Stimulated activated memory B cell treated with anti-CD40 and anti-IgM and Interleukin-4, amounts not matched to agents 10 μg/mL and 1 μg/mL and 100 μg/mL, for 72 hours (primary cell): Measurements from ENCODE around the gene EIF5.

ENCODE experiments used
- ATAC-seq: fragments of 150-1000 bp; cut with Tn5 transposase; 2 replicates; pipeline ENCODE4 v1.10.0; 2021
- H3K27ac Mint-ChIP-seq: one replicate; pipeline ENCODE4 v1.8.0; 2022; ENCODE audit warnings: mild to moderate bottlenecking, mixed read lengths
- H3K27me3 Mint-ChIP-seq: one replicate; pipeline ENCODE4 v1.8.0; 2022; ENCODE audit warnings: mixed read lengths
- H3K36me3 Mint-ChIP-seq: one replicate; pipeline ENCODE4 v1.8.0; 2022; ENCODE audit warnings: mixed read lengths
- H3K4me1 Mint-ChIP-seq: one replicate; pipeline ENCODE4 v1.8.0; 2022; ENCODE audit warnings: mixed read lengths
- H3K4me3 Mint-ChIP-seq: one replicate; pipeline ENCODE4 v1.8.0; 2022; ENCODE audit warnings: mild to moderate bottlenecking, moderate library complexity, mixed read lengths
- H3K9me3 Mint-ChIP-seq: one replicate; pipeline ENCODE4 v1.8.0; 2022; ENCODE audit warnings: mixed read lengths

Gene EIF5

DNA sequence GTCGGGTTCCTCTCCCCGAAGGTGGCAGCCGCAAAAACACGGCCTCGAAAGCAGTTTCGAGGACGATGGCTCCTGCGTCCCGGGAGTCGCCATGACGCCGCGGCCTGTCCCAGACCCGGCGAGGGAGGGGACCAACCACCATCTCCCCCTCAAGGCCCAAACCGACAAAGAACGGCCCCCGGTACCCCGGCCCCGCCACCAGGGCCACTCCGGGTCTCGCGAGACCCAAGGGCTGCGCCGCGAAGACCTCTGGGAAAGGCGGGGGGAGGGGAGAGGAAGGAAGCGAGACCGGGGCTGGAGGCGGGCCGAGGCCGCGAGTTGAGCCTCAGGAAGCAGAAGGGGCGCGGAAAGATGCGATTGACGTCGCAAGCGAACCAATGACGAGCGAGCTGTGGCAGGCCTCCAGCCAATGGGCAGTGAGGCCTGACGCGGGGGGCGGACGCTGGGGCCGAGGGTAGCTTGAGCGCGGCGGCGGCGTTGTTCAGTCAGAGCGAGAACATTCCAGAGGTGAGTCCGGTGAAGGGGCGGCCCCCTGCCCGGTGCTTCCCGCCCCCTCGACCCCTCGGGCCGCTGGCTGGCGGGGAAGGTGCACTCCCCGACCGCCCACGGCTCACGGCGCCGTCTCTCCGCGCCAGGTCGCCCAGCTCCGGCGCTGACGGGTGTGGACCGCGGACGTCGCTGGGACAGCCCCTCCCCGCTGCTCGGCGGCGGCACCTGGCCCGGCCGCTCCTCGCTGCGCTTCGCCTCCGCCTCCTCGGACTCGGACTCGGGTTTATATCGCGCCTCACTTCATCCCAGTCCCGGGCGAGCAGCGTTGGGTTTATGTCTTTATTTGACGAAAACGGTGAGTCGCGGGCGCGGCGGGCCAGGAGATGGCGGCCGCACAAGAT, at the start of gene EIF5:
Gene EIF5 (plus strand): TSS at position 484 of the 890 bp plus-strand sequence. CDS start 1,624 bp downstream, outside the sequence.
- Mint-ChIP-seq H3K4me3 (peak within 1 kb of the TSS; percentile 81), H3K27me3 (no peaks in the 10 kb centered on the region), H3K9me3 (no peaks in the 10 kb centered on the region), H3K27ac (peak within 1 kb of the TSS; percentile 83), H3K36me3 (peaks cover 39% of the 10 kb centered on the region), H3K4me1 (peaks cover 35% of the 10 kb centered on the region)
- ATAC-seq, result peak; percentile 96

DNA sequence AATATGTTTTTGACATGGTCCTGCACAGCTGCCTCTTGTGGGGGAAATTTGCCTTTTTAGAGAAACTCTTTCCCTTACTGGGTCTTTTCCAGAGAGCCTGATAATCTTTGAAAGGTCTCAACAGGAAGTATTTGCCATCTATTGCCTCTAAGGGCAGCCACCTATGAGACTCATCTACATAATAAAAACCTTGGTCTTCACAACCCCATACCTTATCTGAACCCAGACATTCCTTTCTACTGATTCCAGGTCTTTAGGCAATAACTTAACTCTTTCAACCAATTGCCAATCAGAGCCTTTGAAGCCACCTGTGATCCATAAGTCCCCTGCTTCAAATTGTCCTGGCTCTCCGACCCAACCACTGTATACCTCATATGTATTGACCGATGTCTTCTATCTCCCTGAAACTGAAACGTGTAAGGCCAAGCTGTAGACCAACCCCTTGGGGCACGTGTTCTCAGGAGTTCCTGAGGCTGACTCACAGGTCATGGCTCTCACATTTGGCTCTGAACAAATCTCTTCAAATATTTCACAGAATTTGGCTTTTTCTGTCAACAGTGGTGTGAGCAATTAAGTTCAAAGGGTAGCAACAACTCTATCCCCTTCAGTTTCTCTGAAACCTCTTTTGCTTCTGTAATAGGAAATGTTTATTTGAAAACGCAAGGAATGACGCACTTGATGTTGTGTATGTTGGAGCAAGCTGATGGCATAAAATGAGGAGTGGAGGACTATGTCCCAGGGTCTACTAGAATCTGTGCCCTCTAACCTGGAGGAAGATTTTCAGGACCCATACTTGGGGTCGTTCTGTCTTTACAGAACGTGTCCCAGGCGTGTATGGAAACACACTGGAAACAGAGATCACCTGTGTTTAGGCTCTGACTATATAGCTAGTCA, 49.2 kb upstream of the EIF5 start:
- no peak for ATAC-seq
- Mint-ChIP-seq H3K9me3 (no peaks in the 10 kb centered on the region), H3K27me3 (peaks cover 93% of the 10 kb centered on the region), H3K4me3 (no peak overlapping the region), H3K4me1 (peaks cover 7% of the 10 kb centered on the region), H3K36me3 (no peaks in the 10 kb centered on the region), H3K27ac (no peak overlapping the region)

DNA sequence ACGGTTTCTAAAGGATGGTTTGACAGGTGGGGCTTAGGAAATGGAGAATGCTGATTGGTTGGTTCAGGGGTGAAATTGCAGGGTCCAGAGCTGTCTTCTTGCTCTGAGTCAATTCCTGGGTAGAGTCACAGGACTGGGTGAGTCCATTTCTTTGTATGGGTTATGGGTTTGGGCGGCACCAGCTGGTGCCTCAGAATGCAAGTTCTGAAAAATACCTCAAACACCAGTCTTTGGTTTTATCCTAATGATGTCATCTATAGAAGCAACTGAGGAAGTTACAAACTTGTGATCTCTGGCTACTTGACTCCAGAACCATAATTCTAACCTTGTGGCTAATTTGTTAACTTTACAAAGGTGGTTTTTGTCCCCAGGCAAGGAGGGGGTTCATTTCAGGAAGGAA, 47.6 kb upstream of the EIF5 start:
- Mint-ChIP-seq H3K27ac (no peak overlapping the region), H3K4me1 (no peaks in the 10 kb centered on the region), H3K27me3 (peaks cover 77% of the 10 kb centered on the region), H3K9me3 (no peaks in the 10 kb centered on the region), H3K4me3 (no peak overlapping the region), H3K36me3 (no peaks in the 10 kb centered on the region)
- ATAC-seq, result no peak

DNA sequence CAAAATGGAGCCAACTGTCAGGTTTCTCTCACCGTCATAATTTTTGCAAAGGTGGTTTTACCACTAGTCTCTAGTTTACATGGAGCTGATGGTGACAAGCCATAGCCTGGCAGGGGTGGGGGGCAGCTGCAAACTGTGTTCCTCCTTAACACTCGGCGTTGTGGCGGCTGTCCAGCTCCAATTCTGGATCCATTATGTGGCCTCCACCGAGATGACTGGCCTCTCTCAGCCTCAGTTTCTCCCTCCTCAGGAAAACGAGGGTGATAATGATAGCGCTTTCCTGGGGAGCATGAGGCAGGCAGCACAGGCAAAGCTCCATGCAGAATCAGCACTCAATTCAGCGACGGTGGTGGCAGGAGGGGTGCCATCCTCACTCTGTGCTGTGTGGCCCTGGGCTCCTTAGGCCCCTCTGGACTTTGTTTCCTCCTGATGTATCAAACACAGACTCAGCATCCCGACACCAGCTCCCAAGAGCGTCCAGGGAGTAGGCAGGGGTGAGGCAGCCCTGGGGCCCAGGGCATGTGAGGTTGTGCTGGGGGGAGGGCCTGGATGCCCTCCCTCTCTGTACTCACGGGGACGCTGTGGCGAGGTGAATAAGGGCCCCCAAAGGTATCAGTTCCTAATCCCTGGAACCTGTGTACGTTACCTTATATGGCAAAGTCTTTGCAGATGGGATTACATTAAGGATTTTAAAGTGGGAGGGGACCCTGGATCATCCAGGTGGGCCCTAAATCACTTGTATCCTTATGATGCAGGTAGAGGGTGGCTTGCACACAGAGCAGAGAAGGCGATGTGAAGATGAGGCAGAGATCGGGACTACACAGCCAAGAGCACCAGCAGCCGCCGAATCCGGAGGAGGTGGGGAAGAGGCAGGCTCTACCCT, 46.8 kb upstream of the EIF5 start:
- no peaks in the 10 kb centered on the region for H3K4me1 Mint-ChIP-seq
- H3K4me3 Mint-ChIP-seq, result no peak overlapping the region
- no peaks in the 10 kb centered on the region for H3K9me3 Mint-ChIP-seq
- H3K27me3 Mint-ChIP-seq, result peaks cover 70% of the 10 kb centered on the region
- no peaks in the 10 kb centered on the region for H3K36me3 Mint-ChIP-seq
- no peak overlapping the region for H3K27ac Mint-ChIP-seq
- ATAC-seq, result no peak

DNA sequence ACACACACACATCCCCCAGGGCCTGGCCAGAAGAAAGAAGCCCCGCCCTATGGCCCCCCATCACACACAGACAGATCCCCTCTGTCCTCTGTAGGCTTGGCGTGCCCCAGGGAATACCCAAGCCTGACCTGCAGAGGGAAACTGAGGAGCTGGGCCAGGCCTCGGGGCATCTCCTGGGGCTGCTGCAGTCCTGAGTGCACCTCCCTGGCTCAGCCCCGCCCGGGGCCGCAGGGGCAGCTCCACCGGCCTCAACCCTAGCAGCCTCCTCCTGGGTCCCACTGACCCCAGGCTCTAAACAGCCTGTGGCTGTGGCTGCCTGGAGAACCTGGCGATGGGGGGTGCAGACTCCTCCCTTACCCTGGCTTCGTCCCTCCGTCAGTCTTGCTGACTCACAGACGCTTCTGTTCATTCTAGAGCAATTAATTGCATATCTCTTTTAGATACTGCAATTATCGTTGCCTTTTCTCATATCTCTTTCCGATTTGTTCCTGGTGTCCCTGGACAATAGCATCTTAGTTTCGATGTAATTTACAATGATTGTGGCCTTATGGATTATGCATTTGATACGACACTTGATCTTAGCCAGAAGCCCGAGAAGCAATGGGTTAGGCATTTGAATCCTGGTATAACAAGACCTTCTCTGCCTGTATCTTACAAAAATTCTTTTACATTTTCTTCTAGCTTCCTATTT, 45.8 kb upstream of the EIF5 start:
- Mint-ChIP-seq H3K4me1 (no peaks in the 10 kb centered on the region), H3K9me3 (no peaks in the 10 kb centered on the region), H3K36me3 (no peaks in the 10 kb centered on the region), H3K27ac (no peak overlapping the region), H3K27me3 (peaks cover 59% of the 10 kb centered on the region), H3K4me3 (no peak overlapping the region)
- ATAC-seq, result no peak

DNA sequence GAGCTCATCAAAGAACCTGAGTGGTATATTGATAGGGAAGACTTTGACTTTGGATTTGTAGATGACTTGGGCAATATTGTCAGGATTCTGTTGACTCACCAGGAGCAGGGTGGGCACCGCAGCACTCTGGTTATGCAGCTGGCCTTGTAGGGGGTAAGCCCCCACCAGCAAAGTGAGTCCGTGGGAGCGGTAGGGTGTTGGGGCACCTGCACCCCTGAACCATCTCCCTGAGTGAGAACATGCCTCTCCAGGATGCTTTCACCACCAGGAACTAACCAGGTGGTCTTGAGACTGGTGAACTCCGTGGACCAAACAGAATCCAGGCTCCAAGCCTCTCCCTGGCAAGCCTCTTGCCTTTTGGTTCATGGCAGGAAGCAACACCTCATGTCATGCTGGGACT, 44.0 kb upstream of the EIF5 start:
- Mint-ChIP-seq H3K36me3 (no peaks in the 10 kb centered on the region), H3K9me3 (no peaks in the 10 kb centered on the region), H3K27me3 (peaks cover 51% of the 10 kb centered on the region), H3K27ac (no peak overlapping the region), H3K4me3 (no peak overlapping the region), H3K4me1 (no peaks in the 10 kb centered on the region)
- ATAC-seq, result no peak

DNA sequence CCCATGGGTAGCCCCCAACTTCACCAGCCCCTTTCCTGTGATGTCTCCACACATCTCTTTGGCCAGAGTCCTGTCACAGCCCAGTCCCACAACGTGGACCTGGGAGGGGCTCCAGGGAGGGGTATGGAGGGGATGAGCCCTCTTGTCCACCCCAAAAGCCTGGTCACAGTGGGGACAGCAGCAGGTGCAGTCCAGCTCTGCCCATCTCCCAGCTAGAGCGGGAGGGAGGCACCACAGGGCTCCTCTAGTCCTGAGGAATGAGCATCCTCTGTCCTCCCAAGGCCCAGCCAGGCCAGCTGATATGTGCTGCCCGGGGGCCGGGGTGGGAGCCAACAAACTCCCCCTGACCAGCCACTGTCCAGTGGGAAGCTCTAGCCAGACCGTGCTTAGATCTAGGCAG, 43.5 kb upstream of the EIF5 start:
- Mint-ChIP-seq H3K27ac (no peak overlapping the region), H3K4me1 (no peaks in the 10 kb centered on the region), H3K27me3 (peaks cover 47% of the 10 kb centered on the region), H3K4me3 (no peak overlapping the region), H3K9me3 (no peaks in the 10 kb centered on the region), H3K36me3 (no peaks in the 10 kb centered on the region)
- no peak for ATAC-seq

DNA sequence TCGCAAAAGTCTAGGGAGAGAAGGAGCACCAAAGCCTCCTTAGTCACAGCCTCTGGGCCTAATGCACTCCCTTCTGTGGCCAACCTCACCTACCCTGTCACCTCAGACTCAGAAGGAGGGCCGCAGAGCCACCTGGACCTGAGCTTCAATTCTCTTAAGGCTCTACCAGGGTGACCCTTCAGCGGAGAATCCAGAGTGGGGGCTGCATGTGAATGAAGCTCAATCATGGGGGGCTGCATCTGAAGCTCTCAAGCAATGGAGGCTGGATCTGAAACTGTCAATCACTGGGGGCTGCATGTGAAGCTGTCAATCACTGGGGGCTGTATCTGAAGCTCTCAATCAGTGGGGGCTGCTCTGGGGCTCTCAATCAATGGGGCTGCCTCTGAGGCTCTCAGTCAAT, 43.1 kb upstream of the EIF5 start:
- H3K4me1 Mint-ChIP-seq, result no peaks in the 10 kb centered on the region
- H3K4me3 Mint-ChIP-seq, result no peak overlapping the region
- no peak for ATAC-seq
- H3K27ac Mint-ChIP-seq, result no peak overlapping the region
- H3K36me3 Mint-ChIP-seq, result no peaks in the 10 kb centered on the region
- H3K9me3 Mint-ChIP-seq, result no peaks in the 10 kb centered on the region
- H3K27me3 Mint-ChIP-seq, result peaks cover 42% of the 10 kb centered on the region

DNA sequence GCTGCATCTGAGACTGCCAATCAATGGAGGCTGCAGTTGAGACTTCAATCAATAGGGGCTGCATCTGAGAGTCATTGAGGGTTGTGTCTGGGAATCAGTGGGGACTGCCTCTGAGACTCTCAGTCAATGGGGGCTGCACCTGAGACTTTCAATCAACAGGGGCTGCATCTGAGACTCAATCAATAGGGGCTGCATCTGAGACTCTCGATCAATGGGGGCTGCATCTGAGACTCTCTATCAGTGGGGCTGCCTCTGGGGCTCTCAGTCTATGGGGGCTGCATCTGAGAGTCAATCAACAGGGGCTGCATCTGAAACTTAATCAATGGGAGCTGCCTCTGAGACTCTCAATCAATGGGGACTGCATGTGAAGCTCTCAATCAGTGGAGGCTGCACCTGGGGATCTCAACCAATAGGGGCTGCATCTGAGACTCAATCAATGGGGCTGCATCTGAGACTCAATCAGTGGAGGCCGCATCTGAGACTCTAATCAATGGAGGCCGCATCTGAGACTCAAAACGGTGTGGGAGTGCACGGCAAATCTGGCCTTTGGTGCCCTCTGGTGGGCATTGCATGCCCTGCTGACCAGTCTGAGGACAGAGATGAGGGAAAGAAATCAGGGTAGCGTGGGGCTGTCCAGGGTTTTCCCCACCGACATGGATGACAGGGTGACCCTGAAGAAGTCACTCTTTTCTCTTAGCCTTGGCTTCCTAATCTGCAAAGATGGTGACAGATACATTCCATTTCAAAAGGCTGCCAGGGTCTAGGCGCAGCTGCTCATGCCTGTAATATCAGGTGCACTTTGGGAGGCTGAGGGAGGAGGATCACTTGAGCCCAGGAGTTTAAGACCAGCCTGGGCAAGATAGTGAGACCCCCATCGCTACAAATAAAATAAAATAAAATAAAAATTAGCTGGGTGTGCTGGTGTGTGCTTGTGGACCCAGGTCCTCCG, 41.3 kb upstream of the EIF5 start:
- H3K36me3 Mint-ChIP-seq, result no peaks in the 10 kb centered on the region
- no peak overlapping the region for H3K4me3 Mint-ChIP-seq
- no peaks in the 10 kb centered on the region for H3K9me3 Mint-ChIP-seq
- H3K27me3 Mint-ChIP-seq, result peaks cover 32% of the 10 kb centered on the region
- no peaks in the 10 kb centered on the region for H3K4me1 Mint-ChIP-seq
- H3K27ac Mint-ChIP-seq, result no peak overlapping the region
- ATAC-seq, result peak; percentile 95

DNA sequence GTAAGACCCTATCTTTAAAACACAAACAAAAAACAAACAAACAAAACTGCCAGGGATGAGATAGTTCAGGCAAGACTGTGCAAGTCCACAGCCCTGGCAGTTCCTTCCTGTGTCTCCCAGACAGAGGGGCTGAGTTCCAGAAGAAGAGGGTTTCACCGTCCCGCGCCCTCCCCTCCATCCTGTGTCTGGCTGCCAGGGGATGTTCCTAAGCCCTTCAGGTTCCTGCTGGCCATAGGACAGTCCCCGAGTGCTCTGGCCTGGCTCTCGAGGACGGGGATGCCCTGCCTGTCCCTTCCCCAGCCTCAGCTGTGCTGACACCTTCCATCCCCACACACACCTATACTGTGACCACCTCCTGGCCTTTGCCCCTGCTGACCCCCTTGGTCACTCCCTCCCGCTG, 40.6 kb upstream of the EIF5 start:
- no peak for ATAC-seq
- Mint-ChIP-seq H3K27me3 (peaks cover 26% of the 10 kb centered on the region), H3K4me1 (no peaks in the 10 kb centered on the region), H3K27ac (peak overlapping the region; percentile 44), H3K9me3 (no peaks in the 10 kb centered on the region), H3K36me3 (no peaks in the 10 kb centered on the region), H3K4me3 (no peak overlapping the region)

DNA sequence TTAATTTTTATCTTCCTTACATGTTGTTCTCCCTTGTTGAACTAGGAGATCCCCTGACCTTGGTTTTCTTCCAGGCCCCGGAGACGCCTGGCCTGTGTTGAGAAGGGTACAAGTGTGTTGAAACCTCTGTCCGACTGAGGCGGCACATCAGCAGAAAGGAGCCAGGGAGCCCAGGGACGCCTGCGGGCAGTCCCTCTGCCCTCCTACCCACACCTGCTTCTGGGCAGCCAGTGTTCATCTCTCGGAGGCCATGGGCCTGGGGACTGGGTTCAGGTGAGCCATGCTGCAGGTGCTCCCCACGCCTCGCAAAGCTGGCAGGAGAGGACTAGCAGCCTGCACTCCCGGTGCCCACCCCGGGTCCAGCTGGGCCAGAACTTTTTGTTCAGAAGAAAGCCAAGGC, 39.9 kb upstream of the EIF5 start:
- no peaks in the 10 kb centered on the region for H3K9me3 Mint-ChIP-seq
- ATAC-seq, result no peak
- H3K4me3 Mint-ChIP-seq, result no peak overlapping the region
- peaks cover 20% of the 10 kb centered on the region for H3K27me3 Mint-ChIP-seq
- peak overlapping the region; percentile 44 for H3K27ac Mint-ChIP-seq
- H3K4me1 Mint-ChIP-seq, result no peaks in the 10 kb centered on the region
- no peaks in the 10 kb centered on the region for H3K36me3 Mint-ChIP-seq

DNA sequence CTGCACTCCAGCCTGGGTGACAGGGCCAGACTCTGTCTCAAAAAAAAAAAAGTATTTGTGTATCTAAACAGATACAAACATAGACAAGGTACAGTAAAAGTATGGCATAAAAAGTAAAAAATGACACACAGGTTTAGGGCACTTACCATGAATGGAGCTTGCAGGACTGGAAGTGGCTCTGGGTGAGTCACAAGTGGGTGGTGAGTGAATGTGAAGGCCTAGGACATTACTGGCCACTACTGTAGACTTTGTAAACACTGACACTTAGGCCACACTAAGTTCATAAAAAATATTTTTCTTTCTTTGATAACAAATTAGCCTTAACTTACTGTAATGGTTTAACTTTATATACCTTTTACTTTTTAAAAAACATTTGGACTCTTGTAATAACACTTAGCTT, 38.0 kb upstream of the EIF5 start:
- no peak overlapping the region for H3K4me3 Mint-ChIP-seq
- no peak for ATAC-seq
- peaks cover 19% of the 10 kb centered on the region for H3K27me3 Mint-ChIP-seq
- H3K4me1 Mint-ChIP-seq, result no peaks in the 10 kb centered on the region
- H3K9me3 Mint-ChIP-seq, result no peaks in the 10 kb centered on the region
- no peak overlapping the region for H3K27ac Mint-ChIP-seq
- no peaks in the 10 kb centered on the region for H3K36me3 Mint-ChIP-seq

DNA sequence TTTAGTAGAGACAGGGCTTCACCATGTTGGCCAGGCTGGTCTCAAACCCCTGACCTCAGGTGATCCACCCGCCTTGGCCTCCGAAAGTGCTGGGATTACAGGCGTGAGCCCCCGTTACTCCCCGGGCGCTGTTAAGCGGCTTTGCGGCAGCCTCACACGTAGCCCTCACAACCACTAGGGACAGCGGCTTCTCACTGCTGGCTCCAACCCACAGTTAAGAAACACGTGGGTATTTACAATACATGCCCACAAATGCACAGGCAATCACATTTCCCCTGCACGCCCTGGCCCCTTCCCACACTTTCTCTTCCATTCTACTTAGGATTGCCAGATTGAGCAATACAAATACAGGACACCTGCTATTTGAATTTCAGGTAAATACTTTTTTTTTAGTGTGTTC, 37.0 kb upstream of the EIF5 start:
- Mint-ChIP-seq H3K9me3 (no peaks in the 10 kb centered on the region), H3K4me3 (no peak overlapping the region), H3K27me3 (peaks cover 19% of the 10 kb centered on the region), H3K36me3 (no peaks in the 10 kb centered on the region), H3K4me1 (no peaks in the 10 kb centered on the region), H3K27ac (no peak overlapping the region)
- no peak for ATAC-seq

DNA sequence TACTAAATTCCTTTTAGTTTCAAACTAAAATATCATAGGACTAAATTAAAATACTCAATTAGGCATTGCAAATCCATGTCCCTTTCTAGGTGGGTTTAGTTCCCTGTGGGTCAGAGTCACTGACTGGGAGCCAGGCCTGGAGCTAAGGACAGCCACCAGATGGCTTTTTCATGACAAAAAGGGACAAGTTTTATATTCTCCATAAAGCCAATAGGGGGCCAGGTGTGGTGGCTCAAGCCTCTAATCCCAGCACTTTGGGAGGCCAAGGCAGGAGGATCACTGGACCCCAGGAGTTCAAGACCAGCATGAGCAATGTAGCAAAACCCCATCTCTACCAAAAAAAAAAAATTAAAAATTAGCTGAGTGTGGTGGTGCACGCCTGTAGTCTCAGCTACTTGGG, 35.4 kb upstream of the EIF5 start:
- Mint-ChIP-seq H3K4me3 (no peak overlapping the region), H3K9me3 (no peaks in the 10 kb centered on the region), H3K27ac (no peak overlapping the region), H3K27me3 (peaks cover 26% of the 10 kb centered on the region), H3K36me3 (no peaks in the 10 kb centered on the region), H3K4me1 (no peaks in the 10 kb centered on the region)
- ATAC-seq, result no peak
